Natural killer cell treated with Interleukin-12 subunit alpha and Interleukin-12 subunit beta and Interleukin-15 and Interleukin-18, amount 100 ng/mL, for 72 hours (primary cell): ENCODE data around the gene D2HGDH. TPM values are rescaled to one million over a fixed set of nuclear protein-coding genes. Genes with fewer than 3 reads are reported as not detected.
"Not testable (repeated sequence)": the region's sequence is repeated elsewhere in the genome, so short reads cannot be mapped to it uniquely, and the experiment has no call there.

Source experiments
- ATAC-seq, 2 donors: fragments of 150-1000 bp; cut with Tn5 transposase in 1 of 2; sonication (Bioruptor Pico), chemical (Tn5 transposase) in 1 of 2; 2 replicates each; pipeline ENCODE4 v1.10.0; 2021
- DNase-seq: peaks from one replicate; pipeline ENCODE4 v3.0.0; 2022; ENCODE audit warnings: low spot score
- H3K27ac Mint-ChIP-seq, 2 donors: 1 replicate in 1 of 2; 2 replicates in 1 of 2; pipeline ENCODE4 v1.8.0; 2022; ENCODE audit warnings: mixed read lengths in 2 of 2, mild to moderate bottlenecking in 1 of 2, moderate library complexity in 1 of 2
- H3K27me3 Mint-ChIP-seq, 2 donors: 1 replicate in 1 of 2; 2 replicates in 1 of 2; pipeline ENCODE4 v1.8.0; 2022; ENCODE audit warnings: mixed read lengths in 2 of 2
- H3K36me3 Mint-ChIP-seq: one replicate; pipeline ENCODE4 v1.8.0; 2022; ENCODE audit warnings: mixed read lengths
- H3K4me1 Mint-ChIP-seq, 2 donors: 1 replicate in 1 of 2; 2 replicates in 1 of 2; pipeline ENCODE4 v1.8.0; 2022; ENCODE audit warnings: low read depth in 2 of 2, mixed read lengths in 2 of 2, mild to moderate bottlenecking in 1 of 2
- H3K4me3 Mint-ChIP-seq: one replicate; pipeline ENCODE4 v1.8.0; 2022; ENCODE audit warnings: mixed read lengths
- H3K9me3 Mint-ChIP-seq: 2 replicates; pipeline ENCODE4 v1.8.0; 2022; ENCODE audit warnings: mixed read lengths
- total RNA-seq, 2 donors: library from RNA; stranded (reverse); gene quantifications; one replicate each; pipeline ENCODE4 v1.2.3, GENCODE V29; 2022

The D2HGDH gene
- total RNA-seq, 2 donors from 2014 or later: 36.6 to 60.1 TPM

DNA sequence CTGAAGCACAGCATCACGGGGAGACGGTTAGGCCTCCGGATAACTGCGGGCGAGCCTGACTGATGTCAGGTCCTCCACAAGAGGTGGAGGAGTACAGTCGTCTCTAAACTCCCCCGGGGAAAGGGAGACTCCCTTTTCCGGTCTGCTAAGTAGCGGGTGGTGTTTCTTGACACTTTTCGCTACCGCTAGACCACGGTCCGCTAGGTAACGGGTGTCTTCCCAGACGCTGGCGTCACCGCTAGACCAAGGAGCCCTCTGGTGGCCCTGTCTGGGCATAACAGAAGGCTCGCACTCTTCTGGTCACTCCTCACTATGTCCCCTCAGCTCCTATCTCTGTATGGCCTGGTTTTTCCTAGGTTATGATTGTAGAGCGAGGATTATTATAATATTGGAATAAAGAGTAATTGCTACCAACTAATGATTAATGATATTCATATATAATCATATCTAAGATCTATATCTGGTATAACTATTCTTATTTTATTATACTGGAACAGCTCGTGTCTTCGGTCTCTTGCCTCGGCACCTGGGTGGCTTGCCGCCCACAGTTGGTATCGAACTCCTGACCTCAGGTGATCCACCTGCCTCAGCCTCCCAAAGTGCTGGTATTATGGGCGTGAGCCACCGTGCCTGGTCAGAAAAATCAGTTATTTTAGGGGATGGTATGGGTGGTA is 1.8 kb upstream of the D2HGDH start:
- peaks cover 35 to 40% of the 10 kb centered on the region in 2 donors for H3K4me1 Mint-ChIP-seq
- peak overlapping the region; percentile 61 for H3K4me3 Mint-ChIP-seq
- DNase-seq: peak; percentile 72
- peak overlapping the region; percentile 3 to 15 for H3K27ac Mint-ChIP-seq
- not testable (repeated sequence) for H3K9me3 Mint-ChIP-seq, ATAC-seq, H3K27me3 Mint-ChIP-seq, H3K36me3 Mint-ChIP-seq

DNA sequence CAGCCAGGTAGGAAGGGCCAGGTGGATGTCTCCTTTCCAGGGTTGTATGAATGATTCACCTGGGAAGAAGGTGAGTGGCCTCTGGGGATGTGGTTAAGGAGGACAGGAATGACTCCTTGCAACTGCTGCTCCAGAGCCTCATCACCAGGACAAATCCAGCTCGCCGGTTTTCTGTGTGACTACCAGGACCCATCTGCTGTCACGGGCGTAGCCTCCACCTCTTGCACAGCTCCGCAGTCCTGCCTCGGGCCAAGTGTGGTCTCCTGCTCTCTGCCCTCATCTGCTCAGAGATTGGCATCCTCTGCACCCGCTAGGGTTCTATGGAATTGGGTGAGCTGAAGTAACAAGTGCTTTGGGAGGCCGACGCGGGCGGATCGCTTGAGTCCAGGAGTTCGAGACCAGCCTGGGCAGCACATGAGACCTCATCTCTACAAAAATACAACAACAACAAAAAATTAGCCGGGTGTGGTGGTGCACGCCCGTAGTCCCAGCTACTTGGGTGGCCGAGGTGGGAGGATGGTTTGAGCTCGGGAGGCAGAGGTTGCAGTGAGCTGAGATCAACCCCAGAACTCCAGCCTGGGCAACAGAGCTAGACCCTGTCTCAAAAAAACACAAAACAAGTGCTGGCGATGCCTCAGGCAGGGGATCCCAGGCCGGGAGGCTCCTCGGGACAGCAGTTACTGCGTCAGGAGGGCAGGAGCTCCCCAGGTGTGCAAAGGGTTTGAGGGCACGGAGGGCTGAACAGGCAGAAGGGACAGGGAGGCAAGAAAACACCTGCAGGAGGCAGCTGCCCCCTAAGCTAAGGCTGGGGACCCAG is 831 bp upstream of the D2HGDH start:
- ATAC-seq (no peak), DNase-seq (no peak)
- no peaks in the 10 kb centered on the region for H3K27me3 Mint-ChIP-seq
- H3K27ac Mint-ChIP-seq: peak overlapping the region in 1 of 2 donors; percentile 15
- peaks cover 39 to 45% of the 10 kb centered on the region in 2 donors for H3K4me1 Mint-ChIP-seq
- H3K36me3 Mint-ChIP-seq: no peaks in the 10 kb centered on the region
- no peaks in the 10 kb centered on the region for H3K9me3 Mint-ChIP-seq
- H3K4me3 Mint-ChIP-seq: peak overlapping the region; percentile 61

DNA sequence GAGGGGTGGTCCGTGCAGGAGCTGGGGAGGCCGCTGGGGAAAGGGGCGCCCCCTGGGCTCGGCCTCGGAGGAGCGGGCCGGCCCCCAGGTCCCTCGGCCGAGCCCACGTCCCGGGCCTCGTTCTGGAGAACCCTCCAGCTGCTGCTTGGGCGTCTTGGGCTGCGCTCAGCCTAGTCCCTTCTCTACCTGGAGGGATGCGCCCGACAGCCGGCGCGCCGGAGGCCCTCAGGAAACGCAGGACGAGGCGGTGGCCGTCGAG is 293 bp upstream of the D2HGDH start:
- Mint-ChIP-seq H3K9me3 (no peaks in the 10 kb centered on the region), H3K27ac (no peak overlapping the region), H3K4me1 (peaks cover 45 to 51% of the 10 kb centered on the region in 2 donors), H3K27me3 (no peaks in the 10 kb centered on the region), H3K4me3 (peak overlapping the region; percentile 61), H3K36me3 (no peaks in the 10 kb centered on the region)
- DNase-seq: no peak
- no peak for ATAC-seq

DNA sequence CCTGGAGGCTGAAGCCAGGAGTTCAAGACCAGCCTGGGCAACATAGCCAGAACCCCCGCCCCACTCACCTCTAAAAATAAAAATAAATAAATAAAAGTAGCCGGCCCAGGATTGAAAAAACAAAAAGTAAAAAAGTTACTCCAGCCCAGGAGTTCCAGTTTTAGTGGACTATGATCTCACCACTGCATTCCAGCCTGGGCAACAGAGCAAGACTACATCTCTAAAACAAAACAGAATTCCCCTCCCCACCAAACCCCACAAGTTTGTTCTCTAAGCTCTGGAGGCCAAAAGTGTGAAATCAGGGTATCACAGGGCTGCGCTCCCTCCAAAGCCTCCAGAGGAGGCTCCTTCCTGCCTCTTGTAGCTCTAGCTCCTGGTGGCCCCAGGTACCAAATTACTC is 1.7 kb downstream of the D2HGDH start:
- Mint-ChIP-seq H3K27ac (peak overlapping the region in 1 of 2 donors; percentile 13), H3K4me1 (peaks cover 45 to 53% of the 10 kb centered on the region in 2 donors), H3K4me3 (peak overlapping the region; percentile 56), H3K27me3 (no peaks in the 10 kb centered on the region), H3K36me3 (no peaks in the 10 kb centered on the region), H3K9me3 (no peaks in the 10 kb centered on the region)
- DNase-seq (no peak), ATAC-seq (no peak)

DNA sequence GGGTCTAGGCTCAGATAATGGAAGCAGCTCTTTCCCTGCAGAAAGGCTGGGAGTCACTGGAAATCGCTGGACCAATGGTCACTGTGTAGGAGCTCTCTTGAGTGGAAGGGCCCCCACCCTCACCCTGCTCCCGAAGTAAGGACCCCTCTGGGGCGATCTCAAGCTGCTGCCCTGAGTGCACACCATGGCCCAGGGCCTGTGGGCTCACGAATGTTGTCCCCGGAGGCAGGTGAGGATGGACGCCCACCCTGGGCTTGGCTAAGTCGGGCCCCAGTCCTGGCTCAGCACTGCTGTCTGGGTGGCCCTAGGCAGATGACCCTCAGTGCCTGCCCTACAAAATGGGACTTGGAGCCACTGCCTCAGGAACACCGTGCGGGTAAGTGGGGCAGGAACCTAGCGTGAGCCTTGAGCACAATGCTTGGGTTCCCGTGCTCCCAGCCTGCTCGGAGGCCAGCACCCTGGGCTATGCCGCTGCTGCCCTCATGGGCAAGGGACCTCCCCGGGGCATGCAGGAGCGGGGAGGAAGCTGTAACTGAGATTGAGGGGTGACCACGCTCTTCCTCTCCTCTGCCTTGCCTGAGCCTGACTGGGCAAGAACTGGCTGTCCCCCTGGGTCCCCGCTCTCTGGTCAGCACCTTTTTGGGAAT is 3.7 kb downstream of the D2HGDH start:
- DNase-seq (no peak), ATAC-seq (no peak)
- Mint-ChIP-seq H3K4me3 (no peak overlapping the region), H3K9me3 (no peaks in the 10 kb centered on the region), H3K27me3 (no peaks in the 10 kb centered on the region), H3K36me3 (no peaks in the 10 kb centered on the region), H3K27ac (peak overlapping the region in 1 of 2 donors; percentile 82), H3K4me1 (peaks cover 33 to 53% of the 10 kb centered on the region in 2 donors)

DNA sequence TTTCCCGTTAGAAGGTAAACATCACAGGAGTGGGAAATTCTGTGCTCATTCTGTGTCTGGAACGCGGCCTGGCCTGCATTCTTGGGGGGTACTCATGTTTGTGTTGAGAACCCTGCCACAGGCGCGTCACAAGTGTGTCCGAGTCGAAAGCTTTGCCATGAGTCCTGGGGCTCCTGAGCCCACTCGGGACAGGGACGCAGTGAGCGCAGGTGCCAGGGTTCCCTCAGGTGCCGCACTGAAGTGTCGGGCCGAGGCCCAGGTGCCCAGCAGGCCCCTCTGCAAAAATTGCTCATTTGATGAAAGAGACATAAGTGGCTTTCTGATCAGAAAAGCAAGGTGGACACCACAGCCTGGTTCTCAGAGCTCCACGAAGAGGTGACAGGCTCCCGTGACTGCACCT is 4.7 kb downstream of the D2HGDH start:
- H3K27me3 Mint-ChIP-seq: no peaks in the 10 kb centered on the region
- DNase-seq (no peak), ATAC-seq (no peak)
- H3K9me3 Mint-ChIP-seq: no peaks in the 10 kb centered on the region
- peak overlapping the region; percentile 89 to 91 for H3K27ac Mint-ChIP-seq
- peak overlapping the region; percentile 83 for H3K4me3 Mint-ChIP-seq
- peaks cover 32 to 54% of the 10 kb centered on the region in 2 donors for H3K4me1 Mint-ChIP-seq
- no peaks in the 10 kb centered on the region for H3K36me3 Mint-ChIP-seq

DNA sequence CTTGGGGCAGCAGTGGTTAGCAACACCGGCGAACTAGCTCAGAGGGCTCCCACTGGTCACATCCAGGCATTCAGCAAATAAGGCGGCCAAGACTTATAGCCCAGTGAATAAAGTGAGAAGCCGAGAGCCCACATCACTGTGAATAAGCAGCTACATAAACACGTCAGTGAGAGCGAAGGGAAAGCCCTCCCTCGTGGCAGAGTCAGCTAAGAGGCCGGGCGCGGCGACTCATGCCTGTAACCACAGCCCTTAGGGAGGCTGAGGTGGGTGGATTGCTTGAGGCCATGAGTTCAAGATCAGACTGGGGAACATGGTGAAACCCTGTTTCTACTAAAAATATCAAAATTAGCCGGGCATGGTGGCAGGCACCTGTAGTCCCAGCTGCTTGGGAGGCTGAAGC is 5.2 kb downstream of the D2HGDH start:
- peak; percentile 50 to 66 for ATAC-seq

DNA sequence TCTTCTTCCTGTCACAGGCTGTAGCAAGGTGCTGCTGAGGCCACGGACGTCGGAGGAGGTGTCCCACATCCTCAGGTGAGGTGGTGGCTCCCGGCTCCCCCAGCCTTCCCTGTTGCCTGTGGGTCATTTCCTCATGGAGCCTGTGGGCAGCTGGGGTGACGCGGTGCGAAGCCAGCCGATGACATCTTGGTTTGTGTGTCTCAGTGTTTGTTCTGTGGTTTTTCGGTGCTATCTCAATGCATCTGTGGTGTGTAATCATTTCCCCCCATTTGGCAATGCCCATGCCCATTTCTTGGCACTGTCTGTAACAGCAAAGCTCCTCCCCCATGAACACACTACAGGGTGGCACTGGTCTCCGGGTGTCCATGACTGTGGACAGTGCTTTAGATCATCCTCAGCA is 6.6 kb downstream of the D2HGDH start:
- Mint-ChIP-seq H3K36me3 (peaks cover 7% of the 10 kb centered on the region), H3K4me1 (peaks cover 39 to 69% of the 10 kb centered on the region in 2 donors), H3K27ac (peak overlapping the region; percentile 89 to 91), H3K4me3 (peak overlapping the region; percentile 83), H3K9me3 (peaks cover 2% of the 10 kb centered on the region), H3K27me3 (no peaks in the 10 kb centered on the region)
- DNase-seq: peak; percentile 87
- ATAC-seq: peak; percentile 89 to 91

More for the DNA sequence above, 5.2 kb downstream of the D2HGDH start:
- H3K9me3 Mint-ChIP-seq: no peaks in the 10 kb centered on the region
- peak overlapping the region; percentile 89 to 91 for H3K27ac Mint-ChIP-seq
- DNase-seq: peak; percentile 86
- H3K27me3 Mint-ChIP-seq: no peaks in the 10 kb centered on the region
- H3K36me3 Mint-ChIP-seq: no peaks in the 10 kb centered on the region
- H3K4me3 Mint-ChIP-seq: peak overlapping the region; percentile 83
- peaks cover 32 to 56% of the 10 kb centered on the region in 2 donors for H3K4me1 Mint-ChIP-seq

DNA sequence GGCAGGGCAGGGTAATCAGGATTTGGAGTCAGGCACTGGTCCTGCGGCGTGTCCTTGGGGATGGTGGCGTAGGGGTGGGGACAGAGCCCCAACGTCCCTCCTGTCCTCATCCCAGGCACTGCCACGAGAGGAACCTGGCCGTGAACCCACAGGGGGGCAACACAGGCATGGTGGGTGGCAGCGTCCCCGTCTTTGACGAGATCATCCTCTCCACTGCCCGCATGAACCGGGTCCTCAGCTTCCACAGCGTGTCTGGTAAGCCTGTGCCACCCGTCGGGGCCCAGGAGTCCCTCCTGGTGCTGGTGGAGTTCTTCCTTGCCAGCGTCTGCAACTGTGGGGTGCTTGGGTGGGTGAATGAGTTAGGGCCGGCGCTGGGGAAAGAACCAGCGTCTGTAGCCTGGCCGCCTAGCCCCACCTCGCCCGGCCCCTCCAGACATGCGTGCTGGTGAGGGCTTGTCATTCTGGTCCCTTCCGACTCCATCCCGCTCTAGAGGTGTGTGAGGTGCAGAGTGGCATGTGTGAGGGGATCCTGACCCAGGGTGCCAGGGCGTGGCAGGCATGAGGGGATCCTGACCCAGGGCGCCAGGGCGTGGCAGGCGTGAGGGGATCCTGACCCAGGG is 8.0 kb downstream of the D2HGDH start:
- Mint-ChIP-seq H3K9me3 (peaks cover 4% of the 10 kb centered on the region), H3K36me3 (peaks cover 16% of the 10 kb centered on the region), H3K4me3 (no peak overlapping the region), H3K27ac (peak overlapping the region in 1 of 2 donors; percentile 89), H3K27me3 (no peaks in the 10 kb centered on the region), H3K4me1 (peaks cover 44 to 66% of the 10 kb centered on the region in 2 donors)
- no peak for DNase-seq
- ATAC-seq: no peak

DNA sequence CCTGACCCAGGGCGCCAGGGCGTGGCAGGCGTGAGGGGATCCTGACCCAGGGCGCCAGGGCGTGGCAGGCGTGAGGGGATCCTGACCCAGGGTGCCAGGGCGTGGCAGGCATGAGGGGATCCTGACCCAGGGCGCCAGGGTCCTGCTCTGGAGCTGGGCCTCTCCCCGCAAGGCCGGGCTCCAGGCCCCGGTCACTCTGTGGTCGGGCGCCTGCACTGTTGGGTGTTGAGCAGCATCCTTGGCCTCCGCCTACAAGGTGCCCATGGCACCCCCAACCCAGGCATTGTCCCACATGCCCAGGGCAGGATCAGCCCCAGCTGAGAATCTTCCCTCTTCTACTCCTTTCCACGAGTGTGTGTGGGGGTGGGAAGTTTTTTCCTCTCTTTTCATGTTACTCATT is 8.6 kb downstream of the D2HGDH start:
- not testable (repeated sequence) for H3K9me3 Mint-ChIP-seq, H3K4me3 Mint-ChIP-seq, ATAC-seq, H3K27me3 Mint-ChIP-seq, DNase-seq
- Mint-ChIP-seq H3K36me3 (peaks cover 16% of the 10 kb centered on the region), H3K4me1 (peaks cover 39 to 61% of the 10 kb centered on the region in 2 donors), H3K27ac (peak overlapping the region; percentile 37 to 39)

DNA sequence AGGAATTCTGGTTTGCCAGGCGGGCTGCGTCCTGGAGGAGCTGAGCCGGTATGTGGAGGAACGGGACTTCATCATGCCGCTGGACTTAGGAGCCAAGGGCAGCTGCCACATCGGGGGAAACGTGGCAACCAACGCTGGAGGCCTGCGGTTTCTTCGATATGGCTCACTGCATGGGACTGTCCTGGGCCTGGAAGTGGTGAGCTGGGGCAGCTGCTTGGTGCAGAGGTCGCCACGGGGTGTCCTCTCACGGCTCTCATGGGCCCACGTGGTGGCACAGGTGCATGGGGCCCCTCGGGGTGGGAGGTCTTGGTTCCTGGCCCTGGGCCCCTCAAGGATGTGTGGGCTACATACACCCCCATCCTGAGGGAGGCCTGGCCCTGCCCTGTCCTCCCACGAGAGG is 9.2 kb downstream of the D2HGDH start:
- Mint-ChIP-seq H3K27me3 (no peaks in the 10 kb centered on the region), H3K36me3 (peaks cover 16% of the 10 kb centered on the region), H3K9me3 (peaks cover 4% of the 10 kb centered on the region), H3K4me1 (peaks cover 37 to 58% of the 10 kb centered on the region in 2 donors), H3K4me3 (peak overlapping the region; percentile 12), H3K27ac (peak overlapping the region; percentile 37 to 39)
- no peak for ATAC-seq
- no peak for DNase-seq

DNA sequence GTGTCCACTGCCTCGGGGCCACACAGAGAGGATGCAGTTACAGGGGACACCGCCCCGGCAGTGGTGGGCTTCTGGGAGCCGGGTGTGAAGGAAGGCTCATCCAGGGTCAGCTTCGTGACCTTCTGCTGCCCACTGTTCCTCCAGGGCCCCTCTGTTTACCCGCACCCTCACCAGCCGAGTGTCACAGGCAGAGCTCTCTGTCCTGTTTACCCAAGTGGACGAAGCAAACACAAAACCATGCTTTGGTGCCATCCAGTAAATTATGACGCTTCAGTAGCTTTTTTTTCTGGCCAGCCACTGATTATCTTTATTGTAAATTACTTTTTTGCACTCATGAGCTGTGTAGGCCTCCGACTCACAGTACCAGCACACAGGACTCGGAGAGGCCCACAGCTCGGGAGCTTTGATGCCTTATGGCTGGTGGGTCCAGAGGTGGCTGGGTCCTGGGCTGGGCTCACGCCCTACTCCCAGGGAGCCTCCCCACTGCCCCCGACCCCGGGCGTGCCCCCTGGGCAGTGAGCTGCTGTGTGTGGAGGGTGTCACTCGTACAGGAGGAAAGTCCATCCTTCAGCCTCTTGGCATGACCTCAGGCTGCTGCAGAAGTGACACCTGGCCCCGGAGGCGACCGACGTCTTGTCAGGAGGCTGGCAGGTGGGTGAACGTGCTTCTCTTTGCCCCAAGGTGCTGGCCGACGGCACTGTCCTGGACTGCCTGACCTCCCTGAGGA is 9.8 kb downstream of the D2HGDH start:
- H3K27ac Mint-ChIP-seq: peak overlapping the region in 1 of 2 donors; percentile 58
- peaks cover 4% of the 10 kb centered on the region for H3K9me3 Mint-ChIP-seq
- ATAC-seq: no peak
- peaks cover 31 to 55% of the 10 kb centered on the region in 2 donors for H3K4me1 Mint-ChIP-seq
- DNase-seq: no peak
- peaks cover 16% of the 10 kb centered on the region for H3K36me3 Mint-ChIP-seq
- H3K27me3 Mint-ChIP-seq: no peaks in the 10 kb centered on the region
- no peak overlapping the region for H3K4me3 Mint-ChIP-seq

DNA sequence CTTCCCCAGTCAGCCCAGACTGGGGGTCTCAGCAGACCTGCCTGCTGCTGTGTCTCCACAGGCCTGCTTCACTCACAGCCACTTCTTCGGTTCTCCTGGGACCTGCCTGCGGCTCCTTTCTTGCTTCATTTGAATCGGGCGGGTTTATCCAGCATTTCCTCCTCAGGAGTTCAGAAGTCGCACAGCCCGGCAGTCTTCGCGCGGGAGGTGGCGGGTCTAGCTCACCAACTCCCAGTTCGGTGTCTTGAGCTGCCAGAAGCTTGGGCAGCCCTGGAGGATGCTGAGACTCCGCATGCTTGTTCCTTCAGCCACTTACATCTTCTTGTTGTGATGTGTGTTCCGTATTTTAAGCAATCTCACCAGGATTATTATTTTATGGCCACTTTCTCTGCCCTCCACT is 10.8 kb downstream of the D2HGDH start:
- H3K27ac Mint-ChIP-seq: peak overlapping the region in 1 of 2 donors; percentile 58
- H3K4me1 Mint-ChIP-seq: peaks cover 21 to 46% of the 10 kb centered on the region in 2 donors
- H3K27me3 Mint-ChIP-seq: no peaks in the 10 kb centered on the region
- no peak for ATAC-seq
- no peak for DNase-seq
- no peak overlapping the region for H3K4me3 Mint-ChIP-seq
- peaks cover 4% of the 10 kb centered on the region for H3K9me3 Mint-ChIP-seq
- H3K36me3 Mint-ChIP-seq: peaks cover 20% of the 10 kb centered on the region
